ENCODE measurements around the gene KIF19. TPM values are rescaled to one million over a fixed set of nuclear protein-coding genes. Genes with fewer than 3 reads are reported as not detected.
A peak's percentile ranks its signal among the peaks of the same experiment; 100 is the strongest.

Gene KIF19
- total and polyA plus RNA-seq, 11 donors: 0.12 to 3.0 (median 0.19) TPM; not detected in 2

DNA sequence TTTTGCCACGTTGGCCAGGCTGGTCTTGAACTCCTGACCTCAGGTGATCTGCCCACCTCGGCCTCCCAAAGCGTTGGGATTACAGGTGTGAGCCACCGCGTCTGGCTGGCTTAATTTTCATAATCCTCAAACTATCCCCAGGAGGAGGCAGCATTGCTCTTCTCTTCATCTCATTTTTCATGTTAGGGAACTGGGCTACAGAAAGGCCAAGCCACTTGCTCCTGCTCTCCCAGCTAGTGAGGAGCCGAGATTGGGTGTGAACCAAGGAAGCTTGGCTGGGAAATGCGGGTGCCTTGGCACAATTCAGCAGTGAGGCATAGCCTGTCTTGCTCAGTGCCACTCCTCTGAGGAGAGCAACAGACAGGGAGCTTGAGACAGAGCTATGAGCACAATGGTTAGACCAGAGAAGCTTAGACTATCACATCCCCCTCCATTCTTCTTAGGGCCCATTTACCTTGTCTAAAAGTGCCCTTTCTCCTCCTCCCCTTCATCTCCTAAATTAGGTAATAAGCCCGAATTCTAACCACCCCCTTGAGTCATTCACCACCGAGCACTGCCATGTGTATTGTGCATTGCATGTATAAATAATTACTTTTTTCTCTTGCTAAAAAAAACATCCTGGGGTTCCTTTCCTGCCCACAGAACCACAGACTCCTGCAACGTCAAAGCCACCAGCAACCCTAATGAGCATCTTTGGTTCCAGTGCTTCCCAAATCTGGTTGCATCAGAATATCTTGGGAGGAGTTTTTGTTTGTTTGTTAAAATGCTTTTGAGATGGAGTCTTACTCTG, 20.0 kb upstream of the KIF19 start:
- no peak overlapping the region for H3K4me3 ChIP-seq
- H3K36me3 ChIP-seq: no peaks in the 10 kb centered on the region
- ATAC-seq (no peak), DNase-seq (no peak)
- no peaks in the 10 kb centered on the region for H3K27me3 ChIP-seq
- peaks cover 0 to 12% (median 0%) of the 10 kb centered on the region in 12 donors for H3K9me3 ChIP-seq
- no peak overlapping the region for H3K27ac ChIP-seq
- WGBS, 4 donors: 65 to 72% (median 69%) methylated on average over 8 to 10 of the region's 10 CpGs
- no peak for TF ChIP-seq POLR2A (IDR thresholded peaks at IDR 0.05)
- TF ChIP-seq, protein P1, sequence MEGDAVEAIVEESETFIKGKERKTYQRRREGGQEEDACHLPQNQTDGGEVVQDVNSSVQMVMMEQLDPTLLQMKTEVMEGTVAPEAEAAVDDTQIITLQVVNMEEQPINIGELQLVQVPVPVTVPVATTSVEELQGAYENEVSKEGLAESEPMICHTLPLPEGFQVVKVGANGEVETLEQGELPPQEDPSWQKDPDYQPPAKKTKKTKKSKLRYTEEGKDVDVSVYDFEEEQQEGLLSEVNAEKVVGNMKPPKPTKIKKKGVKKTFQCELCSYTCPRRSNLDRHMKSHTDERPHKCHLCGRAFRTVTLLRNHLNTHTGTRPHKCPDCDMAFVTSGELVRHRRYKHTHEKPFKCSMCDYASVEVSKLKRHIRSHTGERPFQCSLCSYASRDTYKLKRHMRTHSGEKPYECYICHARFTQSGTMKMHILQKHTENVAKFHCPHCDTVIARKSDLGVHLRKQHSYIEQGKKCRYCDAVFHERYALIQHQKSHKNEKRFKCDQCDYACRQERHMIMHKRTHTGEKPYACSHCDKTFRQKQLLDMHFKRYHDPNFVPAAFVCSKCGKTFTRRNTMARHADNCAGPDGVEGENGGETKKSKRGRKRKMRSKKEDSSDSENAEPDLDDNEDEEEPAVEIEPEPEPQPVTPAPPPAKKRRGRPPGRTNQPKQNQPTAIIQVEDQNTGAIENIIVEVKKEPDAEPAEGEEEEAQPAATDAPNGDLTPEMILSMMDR (IDR thresholded peaks at IDR 0.05): peak in 6 of 12 donors; percentile 5 to 25 (median 15)
- H3K4me1 ChIP-seq: peaks cover 0 to 11% (median 4%) of the 10 kb centered on the region in 12 donors
- intact Hi-C loops (cut with DNase I): loop anchor here in 7 of 10 donors (5.0 to 10.0 kb wide), 5 partner anchors 46 to 189 kb away; partner anchors contain the start of gene BTBD17 (in 1 of the 7)

DNA sequence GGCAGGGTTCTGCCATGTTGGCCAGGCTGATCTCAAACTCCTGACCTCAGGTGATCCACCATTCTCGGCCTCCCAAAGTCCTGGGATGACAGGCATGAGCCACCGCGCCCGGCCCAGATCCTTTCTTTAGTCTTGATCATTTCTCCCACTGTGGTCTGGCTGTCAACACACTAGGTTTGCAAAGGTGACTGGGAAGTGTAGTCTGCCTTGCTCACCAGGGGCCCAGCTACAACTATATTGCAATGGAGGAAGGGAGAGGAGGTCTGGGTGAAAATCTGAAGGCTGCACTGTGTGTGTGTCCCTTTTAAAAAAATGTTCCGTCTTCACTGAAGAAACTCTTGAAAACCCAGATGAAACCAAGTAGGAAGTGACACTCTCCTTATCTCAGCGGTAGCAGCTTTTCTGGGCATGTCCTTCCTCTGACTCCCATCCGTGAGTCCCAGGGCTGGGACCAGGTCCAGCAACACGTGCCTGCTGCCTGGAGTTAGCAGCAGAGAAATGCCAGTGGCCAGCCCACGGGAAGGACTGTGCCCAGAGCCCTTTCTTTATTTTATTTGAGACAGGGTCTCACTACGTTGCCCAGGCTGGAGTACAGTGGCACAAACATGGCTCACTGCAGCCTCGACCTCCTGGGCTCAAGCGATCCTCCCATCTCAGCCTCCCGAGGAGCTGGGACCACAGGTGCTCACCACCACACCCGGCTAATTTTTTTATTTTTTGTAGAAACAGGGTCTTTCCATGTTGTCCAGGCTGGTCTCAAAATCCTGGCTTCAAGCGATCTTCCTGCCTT, 17.8 kb upstream of the KIF19 start:
- DNase-seq (peak; percentile 68 to 84 (median 75)), ATAC-seq (peak; percentile 79 to 94 (median 91))
- Histone ChIP-seq H3K4me1 (peaks cover 0 to 11% (median 4%) of the 10 kb centered on the region in 12 donors), H3K27ac (peak overlapping the region in 5 of 12 donors; percentile 2 to 65 (median 28)), H3K9me3 (peaks cover 0 to 21% (median 0%) of the 10 kb centered on the region in 12 donors), H3K36me3 (no peaks in the 10 kb centered on the region), H3K4me3 (no peak overlapping the region), H3K27me3 (no peaks in the 10 kb centered on the region)
- TF ChIP-seq POLR2A (IDR thresholded peaks at IDR 0.05): no peak
- TF ChIP-seq, protein P1 (IDR thresholded peaks at IDR 0.05): no peak
- 35 to 42% (median 39%) methylated on average over 15 of the region's 15 CpGs for WGBS, 4 donors
- intact Hi-C loops (cut with DNase I): loop anchor here in 7 of 10 donors (5.0 to 10.0 kb wide), 5 partner anchors 44 to 187 kb away; partner anchors contain the start of gene BTBD17 (in 1 of the 7)

DNA sequence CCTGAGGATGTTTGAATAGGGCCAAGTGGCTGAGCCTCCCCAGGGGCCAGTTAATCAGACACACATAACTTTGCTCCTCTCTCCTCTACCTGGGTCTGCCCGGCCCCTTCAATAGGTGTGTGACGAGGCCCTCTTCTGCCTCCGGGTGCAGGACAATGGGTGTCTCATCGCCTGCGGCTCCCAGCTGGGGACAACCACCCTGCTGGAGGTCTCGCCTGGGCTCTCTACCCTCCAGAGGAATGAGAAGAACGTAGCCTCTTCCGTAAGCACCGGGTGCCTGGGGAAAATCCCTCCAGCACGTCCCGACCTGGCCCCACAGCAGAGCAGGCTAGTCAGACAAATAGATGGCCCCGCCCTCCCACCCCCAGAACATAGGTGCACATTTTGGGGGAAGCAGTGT, 16.1 kb upstream of the KIF19 start:
- H3K27me3 ChIP-seq: no peaks in the 10 kb centered on the region
- H3K4me1 ChIP-seq: peaks cover 0 to 11% (median 4%) of the 10 kb centered on the region in 12 donors
- ATAC-seq (no peak), DNase-seq (peak in 1 of 5 donors; percentile 30)
- peaks cover 0 to 17% (median 0%) of the 10 kb centered on the region in 12 donors for H3K9me3 ChIP-seq
- intact Hi-C loops (cut with DNase I): loop anchor here in 8 of 10 donors (5.0 to 10.0 kb wide), 5 partner anchors 42 to 185 kb away; partner anchors contain the start of gene BTBD17 (in 1 of the 8)
- H3K36me3 ChIP-seq: no peaks in the 10 kb centered on the region
- 69 to 87% (median 79%) methylated on average over 5 to 12 of the region's 12 CpGs for WGBS, 4 donors
- no peak for TF ChIP-seq POLR2A (IDR thresholded peaks at IDR 0.05)
- TF ChIP-seq, protein P1 (IDR thresholded peaks at IDR 0.05): no peak
- no peak overlapping the region for H3K27ac ChIP-seq
- H3K4me3 ChIP-seq: no peak overlapping the region

Measured in heart left ventricle (tissue), 16 donors.